Adrenal gland (tissue), 12 donors: ENCODE data around the gene FOXK2. TPM values are rescaled to one million over a fixed set of nuclear protein-coding genes. Genes with fewer than 3 reads are reported as not detected.
A peak's percentile ranks its signal among the peaks of the same experiment; 100 is the strongest.

Experiments
- DNase-seq, 7 donors: peaks; one replicate each; pipeline ENCODE4 v3.0.0-alpha.2; 2019 to 2020
- H3K27ac ChIP-seq, 5 donors: fragments of 200-600 bp; sonication (generic) in 4 of 5; 1 replicate in 3 of 5; 2 replicates in 2 of 5; pipeline versions ENCODE4 v1.5.1 to v1.8.0; 2016 to 2020; ENCODE audit warnings: mild to moderate bottlenecking in 1 of 5
- H3K27me3 ChIP-seq: fragments of 200-600 bp; 2 replicates; pipeline ENCODE4 v1.8.0; 2021
- H3K36me3 ChIP-seq, 2 donors: fragments of 200-600 bp; replicated peaks in 1 of 2; 1 replicate in 1 of 2; 2 replicates in 1 of 2; pipeline versions ENCODE4 v1.5.1 to v1.8.0; 2018 to 2022
- H3K4me1 ChIP-seq, 2 donors: fragments of 200-600 bp; replicated peaks in 1 of 2; 1 replicate in 1 of 2; 2 replicates in 1 of 2; pipeline versions ENCODE4 v1.5.1 to v1.8.0; 2018 to 2021
- H3K4me3 ChIP-seq, 4 donors: fragments of 200-600 bp; sonication (generic) in 3 of 4; one replicate each; pipeline ENCODE4 v1.5.1; 2016 to 2018
- H3K9me3 ChIP-seq, 3 donors: fragments of 200-600 bp; sonication (generic) in 1 of 3; replicated peaks in 1 of 3; 1 replicate in 2 of 3; 2 replicates in 1 of 3; pipeline versions ENCODE4 v1.5.1 to v1.8.0; 2016 to 2021
- CTCF ChIP-seq, 6 experiments: fragments of 450-650 bp in 4 of 6; fragments of 200-600 bp in 2 of 6; sonication (generic) in 1 of 6; IDR thresholded peaks; 1 replicate in 5 of 6; 2 replicates in 1 of 6; pipeline versions ENCODE4 v1.5.1 to v1.8.0; 2016 to 2021; ENCODE audit warnings: antibody characterized with exemption in 6 of 6, mild to moderate bottlenecking in 2 of 6, moderate library complexity in 1 of 6
- POLR2A ChIP-seq, 2 donors: fragments of 450-650 bp; IDR thresholded peaks; one replicate each; pipeline ENCODE4 v1.6.1; 2017; ENCODE audit warnings: antibody characterized with exemption in 2 of 2, mild to moderate bottlenecking in 2 of 2, moderate library complexity in 1 of 2
- WGBS, 4 donors: extraction: QIAGEN DNeasy Blood & Tissue Kit in 2 of 4; methylation state at CpG; one replicate each; pipeline versions ENCODE4 v1.1.5 to v1.1.7; 2013 to 2017; 5-methylcytosine and 5-hydroxymethylcytosine counted together
- intact Hi-C, 2 donors: fragments of 100-400 bp; cut with DNase I; formaldehyde crosslinking; loops; one replicate each; pipeline versions ENCODE4 v1.14.1 to v1.15.0; 2022 to 2023
- polyA plus RNA-seq, 3 donors: library from polyadenylated mRNA; stranded (reverse); fragments of 200-250 nt in 2 of 3; fragments of 350-450 nt in 1 of 3; fragmentation: Illumina TruSeq in 1 of 3; extraction: RNeasy Lipid Tissue Mini Kit (QIAGEN cat#74804) in 1 of 3; gene quantifications; one replicate each; pipeline ENCODE4 v1.2.3, GENCODE V29; 2013 to 2014
- total RNA-seq, 9 donors: library from RNA; depleted of rRNA in 4 of 9; stranded (reverse); fragments of >200 nt in 4 of 9; fragments of 120-200 nt in 1 of 9; fragmentation: NEBNext Ultra II Directional in 1 of 9; extraction: Animal tissue kit (Norgen Biotek cat#: 25700) in 1 of 9; gene quantifications; one replicate each; pipeline versions ENCODE4 v1.1.0 to v1.2.4, GENCODE V29; 2013 to 2023
- donor health status: healthy with polysubstance abuse.
- donor health status: Bipolar disorder and iron deficiency.
- donor health status: DM: yes; HTN: yes; CAD: no.
- donor health status: DM: no; HTN: no; CAD: no.
- donor health status: DM: no; HTN: no; CAD: no.
- donor health status: DM: yes; HTN: yes; CAD: no.

Gene FOXK2
- total and polyA plus RNA-seq, 12 donors: 30.5 to 138 (median 45.5) TPM

GRCh38 chr17:82631544-82631943, 112.0 kb downstream of the FOXK2 start:
- Histone ChIP-seq H3K4me1 (peaks cover 23 to 29% of the 10 kb centered on the region in 2 donors), H3K9me3 (no peaks in the 10 kb centered on the region), H3K27ac (peak overlapping the region in 1 of 5 donors; percentile 77), H3K4me3 (no peak overlapping the region), H3K36me3 (peaks cover 0 to 14% of the 10 kb centered on the region in 2 donors), H3K27me3 (no peaks in the 10 kb centered on the region)
- DNase-seq: no peak
- no peak for TF ChIP-seq CTCF (IDR thresholded peaks at IDR 0.05)
- TF ChIP-seq POLR2A (IDR thresholded peaks at IDR 0.05): no peak
- intact Hi-C loops: no loop called here
- 82 to 94% (median 85%) methylated on average over 6 of the region's 6 CpGs for WGBS, 4 donors

GRCh38 chr17:82632451-82632850, 112.9 kb downstream of the FOXK2 start:
- H3K9me3 ChIP-seq: no peaks in the 10 kb centered on the region
- DNase-seq: peak; percentile 71 to 91 (median 88)
- 48 to 75% (median 54%) methylated on average over 8 of the region's 8 CpGs for WGBS, 4 donors
- intact Hi-C loops: no loop called here
- H3K27me3 ChIP-seq: no peaks in the 10 kb centered on the region
- no peak overlapping the region for H3K4me3 ChIP-seq
- no peak for TF ChIP-seq CTCF (IDR thresholded peaks at IDR 0.05)
- TF ChIP-seq POLR2A (IDR thresholded peaks at IDR 0.05): peak in 1 of 2 donors; percentile 61
- H3K4me1 ChIP-seq: peaks cover 18 to 25% of the 10 kb centered on the region in 2 donors
- H3K27ac ChIP-seq: peak overlapping the region; percentile 35 to 84 (median 72)
- H3K36me3 ChIP-seq: peaks cover 0 to 10% of the 10 kb centered on the region in 2 donors

GRCh38 chr17:82633343-82633742, 113.8 kb downstream of the FOXK2 start:
- Histone ChIP-seq H3K9me3 (no peaks in the 10 kb centered on the region), H3K36me3 (peaks cover 0 to 4% of the 10 kb centered on the region in 2 donors)

More at GRCh38 chr17:82633343-82633742, 113.8 kb downstream of the FOXK2 start:
- Histone ChIP-seq H3K27me3 (no peaks in the 10 kb centered on the region), H3K27ac (peak overlapping the region in 3 of 5 donors; percentile 56 to 77 (median 72)), H3K4me1 (peaks cover 11 to 16% of the 10 kb centered on the region in 2 donors), H3K4me3 (no peak overlapping the region)
- intact Hi-C loops: no loop called here
- DNase-seq: no peak
- TF ChIP-seq POLR2A (IDR thresholded peaks at IDR 0.05) (no peak), CTCF (IDR thresholded peaks at IDR 0.05) (no peak)
